ENCODE results near the gene CACNB3.

DNA sequence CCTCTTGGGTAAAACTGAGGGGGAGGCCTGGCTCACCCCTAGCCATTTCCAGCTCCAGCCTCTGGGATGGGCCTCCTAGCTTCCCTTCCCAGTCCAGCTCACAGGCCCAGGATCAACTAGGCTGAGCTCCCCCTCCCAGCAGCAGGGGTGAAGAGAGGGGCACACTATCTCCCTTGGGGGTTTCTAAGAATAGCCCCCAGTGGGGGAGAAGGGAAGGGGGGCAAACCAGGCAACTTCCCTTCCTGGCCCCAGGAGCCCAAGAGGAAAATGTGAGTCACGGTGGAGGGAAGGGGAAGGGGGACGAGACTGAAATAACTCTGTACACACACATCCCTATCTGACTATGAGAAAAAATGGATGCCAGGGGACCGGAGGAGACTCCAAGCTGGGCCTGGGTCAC is 38.4 kb upstream of the CACNB3 start:
- TF ChIP-seq CTCF (IDR thresholded peaks at IDR 0.05; ENCODE audit: insufficient read depth, low read depth, low read length) (no peak), EZH2 (IDR thresholded peaks at IDR 0.05; ENCODE audit: insufficient read depth, low read length) (no peak)

Measured in astrocyte (in vitro differentiated cells and primary cell).